K562 (cell line): ENCODE data around the gene TXLNA. TPM values are rescaled to one million over a fixed set of nuclear protein-coding genes. Genes with fewer than 3 reads are reported as not detected.

Experiments
- ATAC-seq: fragments of 200-7000 bp; cut with Tn5 transposase; 3 replicates; pipeline ENCODE4 v1.9.1; 2020; ENCODE audit warnings: moderate library complexity
- BruUV-seq: library from RNA; stranded (reverse); fragments of 400-500 nt; replicated peaks from 2 replicates; lab custom pipeline; 2021; lab: Mats Ljungman, UMichigan
- CTCF ChIA-PET: fragments of 300-600 bp; formaldehyde crosslinking; extraction: SDS; loops from one replicate; lab custom pipeline; 2021; ENCODE audit warnings: low intra/inter-chr PET ratio; lab: Yijun Ruan, JAX
- POLR2A ChIA-PET: fragments of 300-600, 350-650 bp; sonication (Branson Sonifier 250); formaldehyde crosslinking; extraction: SDS; loops from one replicate; lab custom pipeline; 2021; ENCODE audit warnings: antibody characterized with exemption, inconsistent platforms; lab: Yijun Ruan, JAX
- DNase-seq, 4 experiments: peaks; one replicate each; pipeline versions ENCODE4 v3.0.0 to v3.0.0-alpha.2; 2011 to 2018; ENCODE audit warnings: low spot score in 3 of 4, mixed read lengths in 3 of 4; ENCODE audit errors: extremely low read depth in 1 of 4
- FAIRE-seq: peaks from 2 replicates; lab custom pipeline; 2011; peaks lifted over from hg19 to GRCh38; lab: Jason Lieb, UNC
- H2AFZ ChIP-seq: 2 replicates; pipeline ENCODE4 v1.6.0; 2011; ENCODE audit warnings: low read depth, low read length, control low read depth, inconsistent platforms
- H3K27ac ChIP-seq: fragments of 200-600 bp; 3 replicates; pipeline ENCODE4 v1.8.0; 2011; ENCODE audit warnings: low read depth, mild to moderate bottlenecking, control low read depth, inconsistent platforms, low read length, moderate library complexity, mixed read lengths; ENCODE audit errors: extremely low read depth
- H3K27me3 ChIP-seq, 2 experiments: fragments of 300-600 bp in 1 of 2; 2 replicates in 1 of 2; 3 replicates in 1 of 2; pipeline versions ENCODE4 v1.6.0 to v1.8.0; 2011; ENCODE audit warnings: inconsistent platforms in 2 of 2, low read length in 2 of 2, mild to moderate bottlenecking in 1 of 2, mixed read lengths in 1 of 2, moderate library complexity in 1 of 2; ENCODE audit not compliant: control insufficient read depth in 2 of 2, insufficient read depth in 2 of 2
- H3K36me3 ChIP-seq: fragments of 300-600 bp; 3 replicates; pipeline ENCODE4 v1.8.0; 2011; ENCODE audit warnings: mild to moderate bottlenecking, low read length, inconsistent platforms; ENCODE audit not compliant: control insufficient read depth, insufficient read depth
- H3K4me1 ChIP-seq, 2 experiments: fragments of 200-600 bp in 1 of 2; replicated peaks in 1 of 2; 2 replicates in 1 of 2; 3 replicates in 1 of 2; pipeline versions ENCODE4 v1.5.1 to v1.8.0; 2011; ENCODE audit warnings: inconsistent platforms in 2 of 2, low read length in 2 of 2, mild to moderate bottlenecking in 1 of 2, mixed read lengths in 1 of 2, moderate library complexity in 1 of 2; ENCODE audit not compliant: control insufficient read depth in 2 of 2, insufficient read depth in 2 of 2
- H3K4me2 ChIP-seq: 2 replicates; pipeline ENCODE4 v1.6.1; 2011; ENCODE audit warnings: low read length, control low read depth, inconsistent platforms, mixed read lengths; ENCODE audit not compliant: insufficient read depth
- H3K4me3 ChIP-seq: fragments of 200-600 bp; sonication (generic), shearing (Covaris generic); 2 replicates; pipeline ENCODE4 v1.5.1; 2016; ENCODE audit warnings: control low read depth, inconsistent platforms
- H3K79me2 ChIP-seq: fragments of 200-600 bp; 3 replicates; pipeline ENCODE4 v1.8.0; 2011; ENCODE audit warnings: low read length, inconsistent platforms; ENCODE audit not compliant: control insufficient read depth, insufficient read depth
- H3K9ac ChIP-seq, 2 experiments: 2 replicates each; pipeline versions ENCODE4 v1.6.0 to v1.6.1; 2011; ENCODE audit warnings: low read depth in 2 of 2, low read length in 2 of 2, control low read depth in 1 of 2, inconsistent platforms in 1 of 2, mild to moderate bottlenecking in 1 of 2, mixed read lengths in 1 of 2; ENCODE audit not compliant: insufficient read depth in 1 of 2
- H3K9me1 ChIP-seq: one replicate; pipeline ENCODE4 v1.6.0; 2011; ENCODE audit warnings: inconsistent platforms, mild to moderate bottlenecking, low read length, moderate library complexity; ENCODE audit not compliant: control insufficient read depth, insufficient read depth
- H3K9me3 ChIP-seq: replicated peaks from 2 replicates; pipeline ENCODE4 v1.5.1; 2011; ENCODE audit warnings: low read depth, low read length, inconsistent platforms; ENCODE audit not compliant: control insufficient read depth, insufficient read depth
- H4K20me1 ChIP-seq: replicated peaks from 2 replicates; pipeline ENCODE4 v1.6.1; 2011; ENCODE audit warnings: low read length, inconsistent platforms, mixed read lengths; ENCODE audit not compliant: control insufficient read depth, insufficient read depth
- ARHGAP35 ChIP-seq: fragments of 450-650 bp; IDR thresholded peaks from 2 replicates; pipeline ENCODE4 v1.6.1; 2018; ENCODE audit not compliant: partially characterized antibody
- BRF2 ChIP-seq: IDR thresholded peaks from 3 replicates; pipeline ENCODE4 v1.6.1; 2011; ENCODE audit warnings: borderline replicate concordance, mild to moderate bottlenecking; ENCODE audit not compliant: insufficient read length, insufficient read depth
- FOXJ3 ChIP-seq: sonication (generic); formaldehyde crosslinking; IDR thresholded peaks from 2 replicates; pipeline ENCODE4 v1.4.0; 2020; ENCODE audit warnings: mild to moderate bottlenecking, missing genetic modification reagents
- PCBP2 ChIP-seq: fragments of 200-400 bp; formaldehyde crosslinking; IDR thresholded peaks from 2 replicates; pipeline ENCODE4 v1.6.1; 2018; ENCODE audit warnings: low read length, low read depth, mild to moderate bottlenecking, moderate library complexity; ENCODE audit not compliant: poor library complexity, severe bottlenecking
- POLR2B ChIP-seq: fragments of 450-650 bp; IDR thresholded peaks from 2 replicates; pipeline ENCODE4 v1.6.1; 2018; ENCODE audit warnings: low read depth; ENCODE audit not compliant: partially characterized antibody
- RERE ChIP-seq: sonication (generic); formaldehyde crosslinking; IDR thresholded peaks from 2 replicates; pipeline ENCODE4 v1.8.0; 2023; ENCODE audit warnings: missing genetic modification reagents, mild to moderate bottlenecking, borderline replicate concordance
- SAP30 ChIP-seq: fragments of 200-600 bp; sonication (generic); IDR thresholded peaks from 2 replicates; pipeline ENCODE4 v1.6.1; 2012; ENCODE audit warnings: borderline replicate concordance, low read depth, mild to moderate bottlenecking, moderate library complexity, low read length, control low read depth, inconsistent platforms; ENCODE audit not compliant: insufficient read depth, poor library complexity, severe bottlenecking
- SMAD2 ChIP-seq: fragments of 150-350 bp; IDR thresholded peaks from 2 replicates; pipeline ENCODE4 v1.6.1; 2014; ENCODE audit warnings: low read depth, mild to moderate bottlenecking, low read length
- SUPT5H ChIP-seq: fragments of 450-650 bp; IDR thresholded peaks from 2 replicates; pipeline ENCODE4 v1.6.1; 2016
- THRA ChIP-seq: fragments of 450-650 bp; IDR thresholded peaks from 2 replicates; pipeline ENCODE4 v1.6.1; 2017; ENCODE audit warnings: mild to moderate bottlenecking, moderate library complexity
- ZC3H11A ChIP-seq: IDR thresholded peaks from 2 replicates; pipeline ENCODE4 v1.6.1; 2012; ENCODE audit warnings: low read depth, low read length, improper control_type of control experiment
- ZNF24 ChIP-seq: fragments of 450-650 bp; IDR thresholded peaks from 2 replicates; pipeline ENCODE4 v1.6.1; 2016
- ZNF644 ChIP-seq: fragments of 200-800 bp; sonication (Bioruptor generic); IDR thresholded peaks from 2 replicates; pipeline ENCODE4 v1.6.1; 2016; ENCODE audit warnings: low read depth, missing genetic modification characterization, missing compliant biosample characterization
- WGBS: fragments of 100-300 bp; shearing (Covaris generic); methylation state at CpG from one replicate; pipeline ENCODE4 v1.1.6; 2016; ENCODE audit warnings: low coverage, mixed read lengths; ENCODE audit not compliant: insufficient coverage; ENCODE audit errors: missing lambda C conversion rate; 5-methylcytosine and 5-hydroxymethylcytosine counted together
- in situ Hi-C: fragments of 300-500 bp; cut with MboI; formaldehyde crosslinking; loops from 4 replicates; pipeline ENCODE4 v1.15.0; 2018; ENCODE audit warnings: inconsistent platforms, mixed read lengths
- intact Hi-C: fragments of 100-400 bp; cut with micrococcal nuclease; formaldehyde crosslinking; loops from 2 replicates; pipeline ENCODE4 v1.14.2; 2022
- polyA plus RNA-seq, 8 experiments: library from polyadenylated mRNA; depleted of rRNA in 4 of 8; stranded (reverse) in 5 of 8; unstranded in 3 of 8; fragments of >200 nt; fragmentation: Nextera tagmentation in 2 of 8; fragmentation: Illumina TruSeq in 1 of 8; extraction: Ambion mirVana in 2 of 8; extraction: Trizol in 1 of 8; gene quantifications; 2 replicates each; pipeline versions ENCODE4 v1.2.1 to v1.2.3, GENCODE V29; 2011 to 2014; ENCODE audit warnings: inconsistent platforms in 1 of 8, missing spikeins in 1 of 8
- total RNA-seq, 7 experiments: library from RNA; depleted of rRNA in 6 of 7; stranded (reverse); fragments of >200 nt in 6 of 7; fragmentation: Illumina TruSeq in 2 of 7; extraction: Trizol in 2 of 7; gene quantifications; 2 replicates each; pipeline versions ENCODE4 v1.2.1 to v1.2.3, GENCODE V29; 2011 to 2021; ENCODE audit warnings: low replicate concordance in 1 of 7

Gene TXLNA
- total and polyA plus RNA-seq, 9 of the 15 experiments (the other 6 are each of a cell fraction or from before 2014, with no cell fraction given), result 9.2 to 54.5 (median 39.3) TPM

GRCh38 chr1:32221980-32222755, 42.7 kb downstream of the TXLNA start, which contains the start of the genes EIF3I and TMEM234:
Gene EIF3I (plus strand): TSS chr1:32222407. CDS start chr1:32222442, 35 bp downstream.
Gene TMEM234 (minus strand): TSS chr1:32222353. CDS start chr1:32222322, 31 bp downstream.
- intact Hi-C loops, result loop anchor here (2.0 kb wide), 1 partner anchor 95 kb away; no protein-coding TSS in a partner anchor
- H4K20me1 ChIP-seq, result no peaks in the 10 kb centered on the region
- no peaks in the 10 kb centered on the region for H3K9me1 ChIP-seq
- in situ Hi-C loops, result no loop called here
- H3K9me3 ChIP-seq, result no peaks in the 10 kb centered on the region
- H3K9ac ChIP-seq, result peak within 1 kb of the TSS; percentile 94 to 96
- H3K27ac ChIP-seq, result peak within 1 kb of the TSS; percentile 90
- H2AFZ ChIP-seq, result peak within 1 kb of the TSS; percentile 90
- TSS peak; percentile 70 for BruUV-seq
- peaks cover 49% of the 10 kb centered on the region for H3K79me2 ChIP-seq
- H3K4me3 ChIP-seq, result peak within 1 kb of the TSS; percentile 80
- ChIA-PET CTCF (no interaction called here), POLR2A (interaction anchor here (0.7 to 1.9 kb wide), 3 partner anchors 11 to 43 kb away, joined by 3 to 14 read pairs (median 3); partner anchors contain the start of genes DCDC2B and TXLNA)
- under 1% methylated on average over 46 of the region's 46 CpGs for WGBS
- peak; percentile 94 for FAIRE-seq
- no peaks in the 10 kb centered on the region for H3K27me3 ChIP-seq
- H3K4me2 ChIP-seq, result peak within 1 kb of the TSS; percentile 98
- peaks cover 19 to 22% of the 10 kb centered on the region in 2 experiments; a peak in 4 of 5 replicates for H3K4me1 ChIP-seq
- peaks cover 50% of the 10 kb centered on the region for H3K36me3 ChIP-seq
- ATAC-seq, result peak; percentile 95
- DNase-seq, result peak; percentile 93 to 98 (median 96)
- TF ChIP-seq ZC3H11A, result no peak
- TF ChIP-seq SUPT5H, result peak; percentile 96
- no peak for TF ChIP-seq FOXJ3
- TF ChIP-seq THRA, result no peak
- no peak for TF ChIP-seq ARHGAP35
- TF ChIP-seq BRF2, result no peak
- no peak for TF ChIP-seq PCBP2
- TF ChIP-seq RERE (CRISPR knock-in tag), result no peak
- peak; percentile 92 for TF ChIP-seq SAP30
- no peak for TF ChIP-seq ZNF644 (tag)
- peak; percentile 91 for TF ChIP-seq POLR2B
- no peak for TF ChIP-seq ZNF24
- TF ChIP-seq SMAD2, result no peak
